Esophagus muscularis mucosa (tissue), 4 donors: ENCODE measurements around the gene NXPE3.

Experiments
- EP300 ChIP-seq: sonication (generic); formaldehyde crosslinking; IDR thresholded peaks from one replicate; pipeline ENCODE4 v1.6.1; 2017; ENCODE audit warnings: antibody characterized with exemption
- POLR2A ChIP-seq: fragments of 450-650 bp; IDR thresholded peaks from one replicate; pipeline ENCODE4 v1.6.1; 2017; ENCODE audit warnings: antibody characterized with exemption, moderate library complexity, mild to moderate bottlenecking, low read depth
- TF ChIP-seq, protein P1 (sequence below), 3 experiments: fragments of 200-600 bp in 2 of 3; fragments of 450-650 bp in 1 of 3; sonication (generic) in 2 of 3; IDR thresholded peaks; one replicate each; pipeline ENCODE4 v1.5.1; 2017 to 2019; ENCODE audit warnings: antibody characterized with exemption in 3 of 3, mild to moderate bottlenecking in 2 of 3, moderate library complexity in 1 of 3

DNA sequence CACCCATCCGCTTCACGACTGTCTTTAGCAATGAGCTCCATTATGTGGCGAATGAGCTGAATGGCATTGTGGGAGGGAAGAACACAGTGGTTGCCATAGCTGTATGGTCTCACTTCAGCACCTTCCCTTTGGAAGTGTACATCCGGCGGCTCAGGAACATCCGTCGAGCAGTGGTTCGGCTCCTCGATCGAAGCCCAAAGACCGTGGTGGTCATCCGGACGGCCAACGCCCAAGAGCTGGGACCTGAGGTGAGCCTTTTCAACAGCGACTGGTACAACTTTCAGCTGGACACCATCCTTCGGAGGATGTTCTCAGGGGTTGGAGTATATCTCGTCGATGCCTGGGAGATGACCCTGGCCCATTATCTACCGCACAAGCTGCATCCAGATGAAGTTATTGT, 42.5 kb downstream of the NXPE3 start:
- TF ChIP-seq, protein P1, sequence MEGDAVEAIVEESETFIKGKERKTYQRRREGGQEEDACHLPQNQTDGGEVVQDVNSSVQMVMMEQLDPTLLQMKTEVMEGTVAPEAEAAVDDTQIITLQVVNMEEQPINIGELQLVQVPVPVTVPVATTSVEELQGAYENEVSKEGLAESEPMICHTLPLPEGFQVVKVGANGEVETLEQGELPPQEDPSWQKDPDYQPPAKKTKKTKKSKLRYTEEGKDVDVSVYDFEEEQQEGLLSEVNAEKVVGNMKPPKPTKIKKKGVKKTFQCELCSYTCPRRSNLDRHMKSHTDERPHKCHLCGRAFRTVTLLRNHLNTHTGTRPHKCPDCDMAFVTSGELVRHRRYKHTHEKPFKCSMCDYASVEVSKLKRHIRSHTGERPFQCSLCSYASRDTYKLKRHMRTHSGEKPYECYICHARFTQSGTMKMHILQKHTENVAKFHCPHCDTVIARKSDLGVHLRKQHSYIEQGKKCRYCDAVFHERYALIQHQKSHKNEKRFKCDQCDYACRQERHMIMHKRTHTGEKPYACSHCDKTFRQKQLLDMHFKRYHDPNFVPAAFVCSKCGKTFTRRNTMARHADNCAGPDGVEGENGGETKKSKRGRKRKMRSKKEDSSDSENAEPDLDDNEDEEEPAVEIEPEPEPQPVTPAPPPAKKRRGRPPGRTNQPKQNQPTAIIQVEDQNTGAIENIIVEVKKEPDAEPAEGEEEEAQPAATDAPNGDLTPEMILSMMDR (IDR thresholded peaks at IDR 0.05): no peak
- no peak for TF ChIP-seq POLR2A
- no peak for TF ChIP-seq EP300
